WTC11 (cell line): ENCODE data around the gene PDYN.

Source experiments
- CTCF ChIP-seq: fragments of 200-600 bp; IDR thresholded peaks from 2 replicates; pipeline ENCODE4 v1.8.0; 2022; ENCODE audit warnings: antibody characterized with exemption
- FOXK1 ChIP-seq: sonication (generic); formaldehyde crosslinking; IDR thresholded peaks from 2 replicates; pipeline ENCODE4 v1.8.0; 2022; ENCODE audit warnings: mild to moderate bottlenecking, moderate library complexity, missing genetic modification reagents
- FOXP4 ChIP-seq: sonication (generic); formaldehyde crosslinking; IDR thresholded peaks from 2 replicates; pipeline ENCODE4 v1.8.0; 2022; ENCODE audit warnings: mild to moderate bottlenecking, missing genetic modification reagents
- HMGXB4 ChIP-seq: sonication (generic); formaldehyde crosslinking; IDR thresholded peaks from 2 replicates; pipeline ENCODE4 v1.8.1; 2023; ENCODE audit warnings: mild to moderate bottlenecking, moderate library complexity, missing genetic modification reagents
- IRF1 ChIP-seq: sonication (generic); formaldehyde crosslinking; IDR thresholded peaks from 2 replicates; pipeline ENCODE4 v1.8.0; 2023; ENCODE audit warnings: missing genetic modification reagents
- IRF2 ChIP-seq: sonication (generic); formaldehyde crosslinking; IDR thresholded peaks from 2 replicates; pipeline ENCODE4 v1.8.0; 2022; ENCODE audit warnings: low read depth, missing genetic modification reagents, borderline replicate concordance
- MAX ChIP-seq: sonication (generic); formaldehyde crosslinking; IDR thresholded peaks from 2 replicates; pipeline ENCODE4 v1.8.0; 2022; ENCODE audit warnings: mild to moderate bottlenecking, missing genetic modification reagents
- MXD4 ChIP-seq: fragments of 250-450 bp; sonication (Bioruptor Pico); IDR thresholded peaks from 2 replicates; pipeline ENCODE4 v1.8.0; 2021; ENCODE audit warnings: mild to moderate bottlenecking, moderate library complexity, borderline replicate concordance
- PRDM15 ChIP-seq: sonication (generic); formaldehyde crosslinking; IDR thresholded peaks from 2 replicates; pipeline ENCODE4 v1.8.0; 2022; ENCODE audit warnings: missing genetic modification reagents
- USF1 ChIP-seq: sonication (generic); formaldehyde crosslinking; IDR thresholded peaks from 2 replicates; pipeline ENCODE4 v1.8.0; 2022; ENCODE audit warnings: mild to moderate bottlenecking, missing genetic modification reagents
- USF2 ChIP-seq: sonication (generic); formaldehyde crosslinking; IDR thresholded peaks from 2 replicates; pipeline ENCODE4 v1.8.1; 2023; ENCODE audit warnings: mild to moderate bottlenecking, missing genetic modification reagents, moderate library complexity
- ZNF317 ChIP-seq: sonication (generic); formaldehyde crosslinking; IDR thresholded peaks from 2 replicates; pipeline ENCODE4 v1.8.1; 2023; ENCODE audit warnings: low read depth, mild to moderate bottlenecking, moderate library complexity, missing genetic modification reagents, borderline replicate concordance

GRCh38 chr20:2042400-2042799, 48.5 kb upstream of the PDYN start:
- TF ChIP-seq CTCF (no peak), USF1 (no peak), FOXK1 (CRISPR knock-in tag) (no peak), USF2 (CRISPR knock-in tag) (no peak), HMGXB4 (CRISPR knock-in tag) (no peak), IRF1 (CRISPR knock-in tag) (no peak), FOXP4 (CRISPR knock-in tag) (no peak), MXD4 (CRISPR knock-in tag) (no peak), PRDM15 (CRISPR knock-in tag) (no peak), IRF2 (CRISPR knock-in tag) (no peak), MAX (CRISPR knock-in tag) (no peak), ZNF317 (no peak)
